OCI-LY7 (cell line): ENCODE measurements around the gene USF2. TPM values are rescaled to one million over a fixed set of nuclear protein-coding genes. Genes with fewer than 3 reads are reported as not detected.

ENCODE experiments used
- BruUV-seq: library from RNA; stranded (reverse); fragments of 400-500 nt; replicated peaks from 2 replicates; lab custom pipeline; 2021; lab: Mats Ljungman, UMichigan
- CTCF ChIA-PET: fragments of 300-600 bp; sonication (Branson Sonifier 250); formaldehyde crosslinking; loops from one replicate; lab custom pipeline; 2022; ENCODE audit warnings: antibody characterized with exemption; ENCODE audit not compliant: unreplicated experiment; lab: Charles Lee
- POLR2A ChIA-PET: fragments of 300-600 bp; sonication (Branson Sonifier 250); formaldehyde crosslinking; loops from one replicate; lab custom pipeline; 2022; ENCODE audit warnings: antibody characterized with exemption; lab: Charles Lee
- DNase-seq: peaks from one replicate; pipeline ENCODE4 v3.0.0-alpha.2; 2015; ENCODE audit warnings: low spot score
- H2AFZ ChIP-seq: fragments of 200-600 bp; sonication (generic), shearing (Covaris generic); 2 replicates; pipeline ENCODE4 v1.6.1; 2014; ENCODE audit warnings: mild to moderate bottlenecking, antibody characterized with exemption, low read length, moderate library complexity
- H3K27ac ChIP-seq: fragments of 200-600 bp; sonication (generic); 2 replicates; pipeline ENCODE4 v1.5.1; 2014; ENCODE audit warnings: mixed run types, low read depth, mild to moderate bottlenecking, moderate library complexity, low read length, inconsistent platforms; ENCODE audit not compliant: poor library complexity, severe bottlenecking
- H3K36me3 ChIP-seq: fragments of 200-600 bp; sonication (generic); 2 replicates; pipeline ENCODE4 v1.6.1; 2014; ENCODE audit warnings: mild to moderate bottlenecking, antibody characterized with exemption, low read length, moderate library complexity, mixed read lengths; ENCODE audit not compliant: insufficient read depth
- H3K4me1 ChIP-seq: fragments of 200-600 bp; sonication (generic); 2 replicates; pipeline ENCODE4 v1.5.1; 2014; ENCODE audit warnings: mild to moderate bottlenecking, low read length; ENCODE audit not compliant: insufficient read depth, poor library complexity, severe bottlenecking
- H3K4me2 ChIP-seq: fragments of 200-600 bp; sonication (generic); 2 replicates; pipeline ENCODE4 v1.6.1; 2014; ENCODE audit warnings: mild to moderate bottlenecking, low read length
- H3K4me3 ChIP-seq: fragments of 200-600 bp; sonication (generic); 2 replicates; pipeline ENCODE4 v1.5.1; 2014; ENCODE audit warnings: mild to moderate bottlenecking, low read depth, low read length; ENCODE audit not compliant: poor library complexity, severe bottlenecking
- H3K79me2 ChIP-seq: fragments of 200-600 bp; sonication (generic); 2 replicates; pipeline ENCODE4 v1.6.1; 2016; ENCODE audit warnings: low read depth, mild to moderate bottlenecking, low read length, moderate library complexity, mixed read lengths; ENCODE audit not compliant: insufficient read depth
- H3K9me2 ChIP-seq: fragments of 200-600 bp; sonication (generic); 2 replicates; pipeline ENCODE4 v1.6.1; 2016; ENCODE audit warnings: mild to moderate bottlenecking, low read length, mixed read lengths; ENCODE audit not compliant: insufficient read depth
- H3K9me3 ChIP-seq: fragments of 200-600 bp; sonication (generic); 2 replicates; pipeline ENCODE4 v1.6.1; 2014; ENCODE audit warnings: mild to moderate bottlenecking, mixed run types, low read length, mixed read lengths
- H4K20me1 ChIP-seq: fragments of 200-600 bp; sonication (generic); 2 replicates; pipeline ENCODE4 v1.6.1; 2014; ENCODE audit warnings: mild to moderate bottlenecking, antibody characterized with exemption, low read length, moderate library complexity, mixed read lengths; ENCODE audit not compliant: insufficient read depth
- CTCF ChIP-seq: fragments of 200-600 bp; sonication (generic); conservative IDR thresholded peaks from 2 replicates; pipeline ENCODE4 v1.5.1; 2014; ENCODE audit warnings: mild to moderate bottlenecking, antibody characterized with exemption, low read length, moderate library complexity, mixed read lengths
- EZH2phosphoT487 ChIP-seq: fragments of 200-600 bp; sonication (generic); IDR thresholded peaks from 2 replicates; pipeline ENCODE4 v1.6.1; 2018; ENCODE audit warnings: low read depth, borderline replicate concordance, mild to moderate bottlenecking, mixed run types, antibody characterized with exemption, low read length, moderate library complexity, mixed read lengths
- intact Hi-C: fragments of 100-400 bp; cut with micrococcal nuclease; formaldehyde crosslinking; loops from one replicate; pipeline ENCODE4 v1.10.0; 2022; ENCODE audit not compliant: unreplicated experiment
- total RNA-seq, 2 experiments: library from RNA; depleted of rRNA in 1 of 2; stranded (reverse); fragments of >200 nt in 1 of 2; shearing (Covaris generic) in 1 of 2; gene quantifications; 2 replicates each; pipeline ENCODE4 v1.2.3, GENCODE V29; 2014 to 2022

USF2 gene
- total RNA-seq, 2 experiments from 2014 or later: 105 to 155 TPM

DNA sequence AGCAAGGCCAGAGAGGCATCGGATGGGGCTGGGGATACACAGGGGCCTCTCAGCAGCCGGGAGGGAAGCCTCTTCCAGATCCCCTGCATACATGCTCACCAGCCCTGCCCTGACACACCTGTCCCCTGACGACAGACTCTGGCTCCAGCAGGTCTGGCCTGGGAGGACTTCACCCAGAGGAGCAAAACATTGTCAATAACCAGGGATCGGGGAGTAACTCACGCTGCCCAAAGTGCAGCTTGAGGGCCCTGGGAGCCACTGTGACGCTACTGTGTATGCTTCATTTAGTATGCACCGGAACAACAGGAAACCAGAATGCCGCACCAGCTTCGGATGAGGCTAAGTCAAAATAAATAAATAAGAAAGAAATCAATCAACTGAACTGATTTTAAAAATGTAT, 47.8 kb downstream of the USF2 start:
- CTCF ChIA-PET: no interaction called here
- Histone ChIP-seq H4K20me1 (no peaks in the 10 kb centered on the region), H2AFZ (no peak overlapping the region), H3K4me3 (no peak overlapping the region), H3K9me3 (peaks cover under 1% of the 10 kb centered on the region; the same call in 1 of the 2 replicates), H3K9me2 (no peaks in the 10 kb centered on the region), H3K4me2 (no peak overlapping the region), H3K79me2 (no peaks in the 10 kb centered on the region), H3K27ac (no peak overlapping the region), H3K36me3 (no peaks in the 10 kb centered on the region), H3K4me1 (peaks cover 82% of the 10 kb centered on the region)
- POLR2A ChIA-PET: interaction anchor here (0.9 to 1.7 kb wide), 4 partner anchors 9 to 32 kb away, joined by 3 to 4 read pairs (median 3); no protein-coding TSS in a partner anchor
- no peak for TF ChIP-seq EZH2phosphoT487
- no peak for TF ChIP-seq CTCF
- intact Hi-C loops: loop anchor here (1.0 kb wide), 1 partner anchor 152 kb away; no protein-coding TSS in a partner anchor
- DNase-seq: no peak
- BruUV-seq: no TSS peak

- intact Hi-C loops: no loop called here
- Histone ChIP-seq H4K20me1 (no peaks in the 10 kb centered on the region), H3K4me2 (no peak overlapping the region; the same call in 1 of the 2 replicates), H3K4me1 (peaks cover 88% of the 10 kb centered on the region), H3K9me3 (peaks cover 8% of the 10 kb centered on the region; the same call in 1 of the 2 replicates), H3K4me3 (no peak overlapping the region), H3K9me2 (no peaks in the 10 kb centered on the region), H3K79me2 (no peaks in the 10 kb centered on the region), H2AFZ (peak overlapping the region; percentile 64), H3K27ac (peak overlapping the region; percentile 42), H3K36me3 (no peaks in the 10 kb centered on the region; the same call in 1 of the 2 replicates)
- ChIA-PET CTCF (interaction anchor here (0.6 kb wide), 1 partner anchor 22 kb away, joined by 4 read pairs; no protein-coding TSS in a partner anchor), POLR2A (interaction anchor here (0.9 to 1.7 kb wide), 4 partner anchors 10 to 61 kb away, joined by 3 to 7 read pairs (median 4); no protein-coding TSS in a partner anchor)
- no peak for DNase-seq
- TF ChIP-seq CTCF (no peak), EZH2phosphoT487 (no peak)
- no TSS peak for BruUV-seq
Observed at GRCh38 chr19:35317464-35318043, 48.8 kb downstream of the USF2 start.
